ENCODE measurements around the gene HS6ST2. TPM values are rescaled to one million over a fixed set of nuclear protein-coding genes. Genes with fewer than 3 reads are reported as not detected.

Gene HS6ST2
- polyA plus RNA-seq, 1 donor (not counting 4 experiments of a cell fraction or from before 2014, with no cell fraction given), result 0.43 TPM

DNA sequence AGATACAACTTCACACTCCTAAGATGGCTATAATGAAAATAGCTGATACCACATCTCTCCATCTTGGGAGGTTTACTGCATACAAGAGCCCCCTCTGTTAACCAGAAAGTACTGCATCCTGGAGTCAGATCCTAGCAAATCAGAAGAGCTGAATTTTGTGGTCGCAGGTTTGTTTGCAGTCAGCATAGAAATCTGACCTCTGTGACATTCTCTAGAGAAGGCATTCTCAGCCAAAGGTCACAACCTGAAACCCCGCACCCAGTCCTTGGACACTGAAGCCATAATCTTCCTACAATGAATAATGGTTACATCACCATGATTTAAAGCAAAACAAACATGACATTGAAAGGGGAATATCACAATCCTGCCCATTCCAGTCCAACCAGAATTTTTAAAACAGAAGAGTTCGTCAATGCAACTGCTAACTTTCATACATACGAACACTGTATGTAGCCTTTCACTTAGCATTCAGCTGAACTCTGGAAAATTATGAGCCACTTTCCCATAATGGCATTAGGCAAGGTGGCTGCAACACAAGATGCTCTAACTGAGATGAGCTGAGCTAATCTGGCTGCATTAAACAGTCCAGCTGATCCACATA, 17.6 kb downstream of the HS6ST2 start:
- Histone ChIP-seq H3K36me3 (ENCODE audit: control insufficient read depth in 2 of 2, extremely low read depth in 1 of 2, insufficient read depth in 2 of 2, low read length in 2 of 2) (no peaks in the 10 kb centered on the region), H3K9me1 (ENCODE audit: control insufficient read depth, extremely low read depth, insufficient read depth, low read length) (no peaks in the 10 kb centered on the region), H3K4me3 (ENCODE audit: control insufficient read depth in 2 of 3, extremely low read depth in 1 of 3, insufficient read depth in 2 of 3, low read depth in 1 of 3, low read length in 3 of 3) (no peak overlapping the region), H3K27me3 (ENCODE audit: control insufficient read depth, extremely low read depth, insufficient read depth, low read length) (no peaks in the 10 kb centered on the region), H3K9ac (ENCODE audit: control insufficient read depth, extremely low read depth, insufficient read depth, low read length) (no peak overlapping the region), H3K79me2 (ENCODE audit: control insufficient read depth, insufficient read depth, low read length) (no peaks in the 10 kb centered on the region), H3K4me1 (ENCODE audit: control insufficient read depth, extremely low read depth, insufficient read depth, low read length) (no peaks in the 10 kb centered on the region), H3K9me3 (ENCODE audit: control insufficient read depth, low read depth, low read length) (no peaks in the 10 kb centered on the region), H4K20me1 (ENCODE audit: control insufficient read depth, extremely low read depth, insufficient read depth, low read length) (no peaks in the 10 kb centered on the region), H3K27ac (ENCODE audit: control insufficient read depth, insufficient read depth, low read length) (no peak overlapping the region), H2AFZ (ENCODE audit: control insufficient read depth, low read length) (no peak overlapping the region), H3K4me2 (ENCODE audit: control insufficient read depth, extremely low read depth, insufficient read depth, low read depth, low read length) (no peak overlapping the region)
- no peak for TF ChIP-seq EZH2 (IDR thresholded peaks at IDR 0.05; ENCODE audit: low read length)
- TF ChIP-seq, protein P1, sequence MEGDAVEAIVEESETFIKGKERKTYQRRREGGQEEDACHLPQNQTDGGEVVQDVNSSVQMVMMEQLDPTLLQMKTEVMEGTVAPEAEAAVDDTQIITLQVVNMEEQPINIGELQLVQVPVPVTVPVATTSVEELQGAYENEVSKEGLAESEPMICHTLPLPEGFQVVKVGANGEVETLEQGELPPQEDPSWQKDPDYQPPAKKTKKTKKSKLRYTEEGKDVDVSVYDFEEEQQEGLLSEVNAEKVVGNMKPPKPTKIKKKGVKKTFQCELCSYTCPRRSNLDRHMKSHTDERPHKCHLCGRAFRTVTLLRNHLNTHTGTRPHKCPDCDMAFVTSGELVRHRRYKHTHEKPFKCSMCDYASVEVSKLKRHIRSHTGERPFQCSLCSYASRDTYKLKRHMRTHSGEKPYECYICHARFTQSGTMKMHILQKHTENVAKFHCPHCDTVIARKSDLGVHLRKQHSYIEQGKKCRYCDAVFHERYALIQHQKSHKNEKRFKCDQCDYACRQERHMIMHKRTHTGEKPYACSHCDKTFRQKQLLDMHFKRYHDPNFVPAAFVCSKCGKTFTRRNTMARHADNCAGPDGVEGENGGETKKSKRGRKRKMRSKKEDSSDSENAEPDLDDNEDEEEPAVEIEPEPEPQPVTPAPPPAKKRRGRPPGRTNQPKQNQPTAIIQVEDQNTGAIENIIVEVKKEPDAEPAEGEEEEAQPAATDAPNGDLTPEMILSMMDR (optimal IDR thresholded peaks at IDR 0.05 in 1 of 3, IDR thresholded peaks at IDR 0.05 in 1 of 3, conservative IDR thresholded peaks at IDR 0.05 in 1 of 3; ENCODE audit: extremely low read depth in 1 of 3, insufficient read depth in 2 of 3, low read length in 3 of 3), result no peak
- dilution Hi-C loops (cut with MboI; ENCODE audit: extremely low pct_ligation_motif_present, low sequenced_read_pairs), result no loop called here
- DNase-seq (ENCODE audit: low read depth, low spot score) (no peak), FAIRE-seq (no peak)

DNA sequence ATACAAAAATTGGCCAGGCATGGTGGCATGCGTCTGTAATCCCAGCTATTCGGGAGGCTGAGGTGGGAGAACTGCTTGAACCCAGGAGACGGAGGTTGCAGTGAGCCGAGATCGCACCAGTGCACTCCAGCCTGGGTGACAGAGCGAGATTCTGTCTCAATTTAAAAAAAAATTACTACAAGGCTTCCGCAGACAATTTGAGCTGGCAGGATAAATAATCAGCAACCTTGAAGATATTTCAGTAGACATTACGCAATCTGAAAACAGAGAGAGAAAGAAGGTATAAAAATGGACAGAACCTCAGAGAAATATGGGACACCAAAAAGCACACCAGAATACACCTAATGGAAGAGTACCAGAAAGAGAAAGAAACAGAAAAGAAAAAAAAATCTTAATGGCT, 25.3 kb downstream of the HS6ST2 start:
- FAIRE-seq (no peak), DNase-seq (ENCODE audit: low read depth, low spot score) (no peak)
- Histone ChIP-seq H2AFZ (ENCODE audit: control insufficient read depth, low read length) (no peak overlapping the region), H3K27ac (ENCODE audit: control insufficient read depth, insufficient read depth, low read length) (no peak overlapping the region), H3K4me1 (ENCODE audit: control insufficient read depth, extremely low read depth, insufficient read depth, low read length) (no peaks in the 10 kb centered on the region), H3K9me1 (ENCODE audit: control insufficient read depth, extremely low read depth, insufficient read depth, low read length) (no peaks in the 10 kb centered on the region), H3K27me3 (ENCODE audit: control insufficient read depth, extremely low read depth, insufficient read depth, low read length) (no peaks in the 10 kb centered on the region), H3K36me3 (ENCODE audit: control insufficient read depth in 2 of 2, extremely low read depth in 1 of 2, insufficient read depth in 2 of 2, low read length in 2 of 2) (no peaks in the 10 kb centered on the region), H3K9ac (ENCODE audit: control insufficient read depth, extremely low read depth, insufficient read depth, low read length) (no peak overlapping the region), H3K4me3 (ENCODE audit: control insufficient read depth in 2 of 3, extremely low read depth in 1 of 3, insufficient read depth in 2 of 3, low read depth in 1 of 3, low read length in 3 of 3) (no peak overlapping the region), H3K4me2 (ENCODE audit: control insufficient read depth, extremely low read depth, insufficient read depth, low read depth, low read length) (no peak overlapping the region), H3K9me3 (ENCODE audit: control insufficient read depth, low read depth, low read length) (no peaks in the 10 kb centered on the region), H3K79me2 (ENCODE audit: control insufficient read depth, insufficient read depth, low read length) (no peaks in the 10 kb centered on the region), H4K20me1 (ENCODE audit: control insufficient read depth, extremely low read depth, insufficient read depth, low read length) (no peaks in the 10 kb centered on the region)
- dilution Hi-C loops (cut with MboI; ENCODE audit: extremely low pct_ligation_motif_present, low sequenced_read_pairs), result no loop called here
- TF ChIP-seq, protein P1 (optimal IDR thresholded peaks at IDR 0.05 in 1 of 3, IDR thresholded peaks at IDR 0.05 in 1 of 3, conservative IDR thresholded peaks at IDR 0.05 in 1 of 3; ENCODE audit: extremely low read depth in 1 of 3, insufficient read depth in 2 of 3, low read length in 3 of 3), result no peak
- no peak for TF ChIP-seq EZH2 (IDR thresholded peaks at IDR 0.05; ENCODE audit: low read length)
